HepG2 (cell line): ENCODE data around the gene GNG7. TPM values are rescaled to one million over a fixed set of nuclear protein-coding genes. Genes with fewer than 3 reads are reported as not detected.
"Not testable (repeated sequence)": the region's sequence is repeated elsewhere in the genome, so short reads cannot be mapped to it uniquely, and the experiment has no call there.

Source experiments
- ATAC-seq: fragments of 200-7000 bp; cut with Tn5 transposase; 3 replicates; pipeline ENCODE4 v1.9.1; 2020; ENCODE audit warnings: mild to moderate bottlenecking, moderate library complexity
- BruUV-seq: library from RNA; stranded (reverse); fragments of 400-500 nt; replicated peaks from 2 replicates; lab custom pipeline; 2021; lab: Mats Ljungman, UMichigan
- CTCF ChIA-PET: fragments of 300-600 bp; formaldehyde crosslinking; extraction: SDS; loops from one replicate; lab custom pipeline; 2021; ENCODE audit warnings: low total read pairs, inconsistent platforms, low intra/inter-chr PET ratio; lab: Yijun Ruan, JAX
- POLR2A ChIA-PET: fragments of 350-600 bp; sonication (Branson Sonifier 250); formaldehyde crosslinking; loops from one replicate; lab custom pipeline; 2020; ENCODE audit warnings: antibody characterized with exemption, inconsistent platforms; lab: Yijun Ruan, JAX
- DNase-seq: peaks from one replicate; pipeline ENCODE4 v3.0.0-alpha.2; 2015; ENCODE audit warnings: low spot score
- FAIRE-seq: peaks from 3 replicates; lab custom pipeline; 2011; peaks lifted over from hg19 to GRCh38; lab: Jason Lieb, UNC
- H2AFZ ChIP-seq: one replicate; pipeline ENCODE4 v1.6.1; 2011; ENCODE audit warnings: low read length, inconsistent platforms
- H3K27ac ChIP-seq: fragments of 300-600 bp; 3 replicates; pipeline ENCODE4 v1.8.0; 2011; ENCODE audit warnings: mixed run types, mild to moderate bottlenecking, mixed read lengths, low read length, inconsistent platforms; ENCODE audit not compliant: insufficient read depth; ENCODE audit errors: extremely low read length
- H3K27me3 ChIP-seq, 2 experiments: fragments of 200-600 bp in 1 of 2; 2 replicates in 1 of 2; 3 replicates in 1 of 2; pipeline versions ENCODE4 v1.6.0 to v1.8.0; 2011; ENCODE audit warnings: low read length in 2 of 2, mild to moderate bottlenecking in 2 of 2, moderate library complexity in 2 of 2, inconsistent platforms in 1 of 2; ENCODE audit not compliant: insufficient read depth in 2 of 2, control insufficient read depth in 1 of 2
- H3K36me3 ChIP-seq, 2 experiments: fragments of 200-600 bp in 1 of 2; replicated peaks in 1 of 2; 2 replicates in 1 of 2; 3 replicates in 1 of 2; pipeline versions ENCODE4 v1.5.1 to v1.8.0; 2011; ENCODE audit warnings: low read length in 2 of 2, inconsistent platforms in 1 of 2; ENCODE audit not compliant: insufficient read depth in 2 of 2, control insufficient read depth in 1 of 2
- H3K4me1 ChIP-seq: 2 replicates; pipeline ENCODE4 v1.5.1; 2012; ENCODE audit warnings: low read length, inconsistent platforms; ENCODE audit not compliant: insufficient read depth
- H3K4me2 ChIP-seq: 2 replicates; pipeline ENCODE4 v1.6.0; 2011; ENCODE audit warnings: low read depth, low read length, inconsistent platforms
- H3K4me3 ChIP-seq, 3 experiments: fragments of 200-600 bp in 1 of 3; sonication (generic), shearing (Covaris generic) in 1 of 3; replicated peaks in 1 of 3; 2 replicates each; pipeline ENCODE4 v1.5.1; 2011 to 2016; ENCODE audit warnings: low read length in 3 of 3, inconsistent platforms in 2 of 3, low read depth in 2 of 3, mild to moderate bottlenecking in 2 of 3, control low read depth in 1 of 3, mixed read lengths in 1 of 3; ENCODE audit not compliant: insufficient read depth in 1 of 3
- H3K79me2 ChIP-seq: one replicate; pipeline ENCODE4 v1.6.1; 2011; ENCODE audit warnings: low read length, inconsistent platforms; ENCODE audit not compliant: insufficient read depth
- H3K9ac ChIP-seq: 2 replicates; pipeline ENCODE4 v1.6.0; 2011; ENCODE audit warnings: mild to moderate bottlenecking, low read depth, low read length, inconsistent platforms; ENCODE audit not compliant: insufficient read depth
- H3K9me3 ChIP-seq: 2 replicates; pipeline ENCODE4 v1.5.1; 2012; ENCODE audit warnings: mild to moderate bottlenecking, low read length
- H4K20me1 ChIP-seq: 2 replicates; pipeline ENCODE4 v1.6.0; 2011; ENCODE audit warnings: inconsistent platforms, mild to moderate bottlenecking, low read length, moderate library complexity; ENCODE audit not compliant: insufficient read depth
- CSRNP2 ChIP-seq: sonication (generic); formaldehyde crosslinking; conservative IDR thresholded peaks from 2 replicates; pipeline ENCODE4 v1.8.0; 2022; ENCODE audit warnings: low read depth, missing genetic modification reagents
- FOXJ3 ChIP-seq: sonication (generic); formaldehyde crosslinking; IDR thresholded peaks from 2 replicates; pipeline ENCODE4 v1.4.0; 2020; ENCODE audit warnings: missing genetic modification reagents, mild to moderate bottlenecking, borderline replicate concordance
- MAFF ChIP-seq: IDR thresholded peaks from 2 replicates; pipeline ENCODE4 v1.6.1; 2011; ENCODE audit warnings: low read depth, low read length, improper control_type of control experiment
- NCOA5 ChIP-seq: sonication (generic); formaldehyde crosslinking; IDR thresholded peaks from 2 replicates; pipeline ENCODE4 v1.4.0; 2020; ENCODE audit warnings: missing genetic modification reagents
- POGK ChIP-seq: sonication (generic); formaldehyde crosslinking; conservative IDR thresholded peaks from 2 replicates; pipeline ENCODE4 v1.8.0; 2022; ENCODE audit warnings: mild to moderate bottlenecking, moderate library complexity, missing genetic modification reagents
- SNAPC2 ChIP-seq: sonication (generic); formaldehyde crosslinking; IDR thresholded peaks from 2 replicates; pipeline ENCODE4 v1.8.1; 2022; ENCODE audit warnings: mild to moderate bottlenecking, missing genetic modification reagents
- SP5 ChIP-seq: IDR thresholded peaks from 2 replicates; pipeline ENCODE4 v1.6.1; 2016; ENCODE audit warnings: low read depth, borderline replicate concordance
- YEATS4 ChIP-seq: sonication (generic); formaldehyde crosslinking; IDR thresholded peaks from 2 replicates; pipeline ENCODE4 v1.4.0; 2020; ENCODE audit warnings: missing genetic modification reagents, borderline replicate concordance
- ZNF121 ChIP-seq: sonication (generic); formaldehyde crosslinking; IDR thresholded peaks from 2 replicates; pipeline ENCODE4 v1.5.0; 2020; ENCODE audit warnings: mild to moderate bottlenecking, missing genetic modification reagents
- ZNF350 ChIP-seq: sonication (generic); formaldehyde crosslinking; IDR thresholded peaks from 2 replicates; pipeline ENCODE4 v1.4.0; 2020; ENCODE audit warnings: mild to moderate bottlenecking, low read depth, missing genetic modification reagents, borderline replicate concordance
- ZNF547 ChIP-seq: sonication (generic); formaldehyde crosslinking; IDR thresholded peaks from 2 replicates; pipeline ENCODE4 v1.5.1; 2020; ENCODE audit warnings: mild to moderate bottlenecking, missing genetic modification reagents
- ZNF607 ChIP-seq: sonication (generic); formaldehyde crosslinking; IDR thresholded peaks from 2 replicates; pipeline ENCODE4 v1.5.1; 2020; ENCODE audit warnings: missing genetic modification reagents, mild to moderate bottlenecking, borderline replicate concordance
- ZNF616 ChIP-seq: sonication (generic); formaldehyde crosslinking; IDR thresholded peaks from 2 replicates; pipeline ENCODE4 v1.5.0; 2020; ENCODE audit warnings: low read depth, mild to moderate bottlenecking, missing genetic modification reagents
- ZNF841 ChIP-seq: sonication (generic); formaldehyde crosslinking; IDR thresholded peaks from 2 replicates; pipeline ENCODE4 v1.8.1; 2023; ENCODE audit warnings: missing genetic modification reagents, borderline replicate concordance
- WGBS: methylation state at CpG from one replicate; pipeline ENCODE4 v1.1.6; 2017; ENCODE audit warnings: low lambda C conversion rate; 5-methylcytosine and 5-hydroxymethylcytosine counted together
- in situ Hi-C: cut with HindIII; loops from 2 replicates; pipeline ENCODE4 v1.10.0; 2017; ENCODE audit warnings: low pct_unique_long_range_greater_than_20kb; ENCODE audit not compliant: extremely low pct_ligation_motif_present
- intact Hi-C: fragments of 100-400 bp; cut with micrococcal nuclease; formaldehyde crosslinking; loops from one replicate; pipeline ENCODE4 v1.10.0; 2022; ENCODE audit not compliant: unreplicated experiment
- polyA plus RNA-seq, 8 experiments: library from polyadenylated mRNA; depleted of rRNA in 3 of 8; stranded (reverse) in 7 of 8; unstranded in 1 of 8; fragments of >200 nt; fragmentation: Illumina TruSeq in 4 of 8; extraction: Trizol in 4 of 8; gene quantifications; 2 replicates each; pipeline versions ENCODE4 v1.2.1 to v1.2.3, GENCODE V29; 2011 to 2016; ENCODE audit warnings: low read depth in 4 of 8, missing spikeins in 1 of 8, mixed read lengths in 1 of 8; ENCODE audit not compliant: insufficient read depth in 1 of 8
- total RNA-seq, 5 experiments: library from RNA; depleted of rRNA; stranded (reverse); fragments of >200 nt; fragmentation: Illumina TruSeq; extraction: Trizol; gene quantifications; 2 replicates each; pipeline ENCODE4 v1.2.3, GENCODE V29; 2016; ENCODE audit warnings: low read depth in 1 of 5

Gene GNG7
- total and polyA plus RNA-seq, 2 of the 13 experiments (the other 11 are each of a cell fraction or from before 2014, with no cell fraction given): 1.4 to 3.3 TPM

GRCh38 chr19:2623798-2624197, 78.7 kb downstream of the GNG7 start:
- CTCF ChIA-PET: no interaction called here
- FAIRE-seq: no peak
- no peaks in the 10 kb centered on the region for H3K79me2 ChIP-seq

GRCh38 chr19:2622371-2622961, 80.0 kb downstream of the GNG7 start:
- H4K20me1 ChIP-seq, H3K9me3 ChIP-seq, FAIRE-seq, H3K36me3 ChIP-seq, ATAC-seq, intact Hi-C loops, H3K9ac ChIP-seq, H3K27me3 ChIP-seq, H3K4me2 ChIP-seq, H2AFZ ChIP-seq, in situ Hi-C loops, CTCF ChIA-PET, H3K4me3 ChIP-seq, H3K27ac ChIP-seq, H3K79me2 ChIP-seq, BruUV-seq, DNase-seq, POLR2A ChIA-PET: not testable (repeated sequence)
- WGBS: 97% methylated on average over 40 of the region's 40 CpGs
- peaks cover 64% of the 10 kb centered on the region for H3K4me1 ChIP-seq

More at GRCh38 chr19:2623798-2624197, 78.7 kb downstream of the GNG7 start:
- Histone ChIP-seq H3K4me1 (peaks cover 68% of the 10 kb centered on the region), H3K9ac (no peak overlapping the region), H3K9me3 (no peaks in the 10 kb centered on the region), H3K4me2 (no peak overlapping the region), H3K36me3 (no peaks in the 10 kb centered on the region), H4K20me1 (no peaks in the 10 kb centered on the region), H2AFZ (no peak overlapping the region), H3K27ac (no peak overlapping the region), H3K27me3 (no peaks in the 10 kb centered on the region), H3K4me3 (no peak overlapping the region)
- TF ChIP-seq POGK (CRISPR knock-in tag) (no peak), ZNF616 (CRISPR knock-in tag) (no peak), NCOA5 (CRISPR knock-in tag) (no peak), ZNF121 (CRISPR knock-in tag) (no peak), ZNF547 (CRISPR knock-in tag) (no peak), ZNF607 (CRISPR knock-in tag) (no peak), FOXJ3 (CRISPR knock-in tag) (no peak), SP5 (CRISPR knock-in tag) (no peak), ZNF350 (CRISPR knock-in tag) (no peak), ZNF841 (no peak), MAFF (no peak), SNAPC2 (no peak), YEATS4 (no peak), CSRNP2 (CRISPR knock-in tag) (no peak)
- in situ Hi-C loops (no loop called here), intact Hi-C loops (no loop called here)
- ATAC-seq (no peak), DNase-seq (no peak)
- BruUV-seq: no TSS peak
- WGBS: 96% methylated on average over 12 of the region's 12 CpGs
- POLR2A ChIA-PET: interaction anchor here (0.7 to 1.4 kb wide), 11 partner anchors 10 to 352 kb away, joined by 3 to 15 read pairs (median 4); partner anchors contain the start of genes GADD45B and LMNB2
